MCF 10A (cell line): ENCODE data around the gene ACHE. TPM values are rescaled to one million over a fixed set of nuclear protein-coding genes. Genes with fewer than 3 reads are reported as not detected.

Experiments
- BruUV-seq: library from RNA; stranded (reverse); fragments of 400-500 nt; replicated peaks from 2 replicates; lab custom pipeline; 2021; lab: Mats Ljungman, UMichigan
- CTCF ChIA-PET: fragments of 300-600 bp; sonication (Branson Sonifier 250); formaldehyde crosslinking; extraction: SDS; loops from one replicate; lab custom pipeline; 2021; ENCODE audit warnings: antibody characterized with exemption, inconsistent platforms; lab: Yijun Ruan, JAX
- POLR2A ChIA-PET: fragments of 300-600, 350-650 bp; sonication (Branson Sonifier 250); formaldehyde crosslinking; extraction: SDS; loops from one replicate; lab custom pipeline; 2020; ENCODE audit warnings: antibody characterized with exemption, inconsistent platforms; lab: Yijun Ruan, JAX
- DNase-seq: peaks from one replicate; pipeline ENCODE4 v3.0.0-alpha.2; 2018; ENCODE audit not compliant: unreplicated experiment
- H3K27ac Mint-ChIP-seq: one replicate; pipeline ENCODE4 v1.8.0; 2022; ENCODE audit warnings: mild to moderate bottlenecking, low read depth, mixed read lengths; ENCODE audit not compliant: unreplicated experiment
- H3K27me3 Mint-ChIP-seq: one replicate; pipeline ENCODE4 v1.8.0; 2022; ENCODE audit warnings: mixed read lengths; ENCODE audit not compliant: insufficient read depth, unreplicated experiment
- H3K36me3 Mint-ChIP-seq: one replicate; pipeline ENCODE4 v1.8.0; 2022; ENCODE audit warnings: mild to moderate bottlenecking, moderate library complexity, mixed read lengths; ENCODE audit not compliant: insufficient read depth, unreplicated experiment
- H3K4me1 Mint-ChIP-seq: one replicate; pipeline ENCODE4 v1.8.0; 2022; ENCODE audit warnings: mixed read lengths; ENCODE audit not compliant: insufficient read depth, unreplicated experiment
- H3K4me3 Mint-ChIP-seq: one replicate; pipeline ENCODE4 v1.8.0; 2022; ENCODE audit warnings: mild to moderate bottlenecking, moderate library complexity, mixed read lengths; ENCODE audit not compliant: unreplicated experiment
- H3K9me3 Mint-ChIP-seq: one replicate; pipeline ENCODE4 v1.8.0; 2022; ENCODE audit warnings: mixed read lengths; ENCODE audit not compliant: unreplicated experiment
- CTCF ChIP-seq: fragments of 200-600 bp; IDR thresholded peaks from one replicate; pipeline ENCODE4 v1.8.0; 2022; ENCODE audit warnings: antibody characterized with exemption, mild to moderate bottlenecking; ENCODE audit not compliant: unreplicated experiment
- intact Hi-C: fragments of 100-400 bp; cut with micrococcal nuclease; formaldehyde crosslinking; loops from 2 replicates; pipeline ENCODE4 v1.14.1; 2022
- total RNA-seq: library from RNA; stranded (reverse); gene quantifications from 2 replicates; pipeline ENCODE4 v1.2.3, GENCODE V29; 2022

The ACHE gene
- total RNA-seq, 1 experiment from 2014 or later = 0.30 TPM

DNA sequence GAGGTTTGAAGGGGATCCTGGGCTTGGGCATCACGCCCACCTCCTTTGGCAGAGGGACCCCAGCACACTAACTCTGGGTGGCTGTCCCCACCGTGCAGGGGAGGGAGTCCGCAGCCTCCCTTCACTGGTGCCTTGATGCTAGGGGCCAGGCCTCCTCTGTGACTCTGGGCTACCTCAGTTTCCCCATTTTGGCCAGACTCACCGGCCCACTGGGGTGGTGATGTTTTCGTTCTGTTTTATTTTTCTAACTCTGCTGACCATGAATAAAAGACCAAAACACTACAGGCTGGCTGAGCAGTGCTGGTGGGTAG lies 29.0 kb downstream of the ACHE start:
- peak overlapping the region; percentile 85 for H3K4me3 Mint-ChIP-seq
- no peak for DNase-seq
- POLR2A ChIA-PET = interaction anchor here (0.7 to 2.1 kb wide), 15 partner anchors 9 to 1308 kb away, joined by 3 to 25 read pairs (median 3); partner anchors contain the start of genes FBXO24, LRCH4, MOSPD3 and POP7
- H3K9me3 Mint-ChIP-seq = no peaks in the 10 kb centered on the region
- TSS peak; percentile 77 for BruUV-seq
- peak overlapping the region; percentile 99 for H3K27ac Mint-ChIP-seq
- TF ChIP-seq CTCF = no peak
- intact Hi-C loops = no loop called here
- CTCF ChIA-PET = no interaction called here
- no peaks in the 10 kb centered on the region for H3K27me3 Mint-ChIP-seq
- peaks cover 4% of the 10 kb centered on the region for H3K4me1 Mint-ChIP-seq
- H3K36me3 Mint-ChIP-seq = peaks cover 66% of the 10 kb centered on the region

- ChIA-PET CTCF (interaction anchor here (0.6 kb wide), 1 partner anchor 13 kb away, joined by 4 read pairs; no protein-coding TSS in a partner anchor), POLR2A (interaction anchor here (0.7 to 3.7 kb wide), 18 partner anchors 9 to 1308 kb away, joined by 3 to 25 read pairs (median 6); partner anchors contain the start of genes FBXO24, LRCH4, MOSPD3 and POP7)
Observed at GRCh38 chr7:100865938-100866728, 29.6 kb downstream of the ACHE start.

DNA sequence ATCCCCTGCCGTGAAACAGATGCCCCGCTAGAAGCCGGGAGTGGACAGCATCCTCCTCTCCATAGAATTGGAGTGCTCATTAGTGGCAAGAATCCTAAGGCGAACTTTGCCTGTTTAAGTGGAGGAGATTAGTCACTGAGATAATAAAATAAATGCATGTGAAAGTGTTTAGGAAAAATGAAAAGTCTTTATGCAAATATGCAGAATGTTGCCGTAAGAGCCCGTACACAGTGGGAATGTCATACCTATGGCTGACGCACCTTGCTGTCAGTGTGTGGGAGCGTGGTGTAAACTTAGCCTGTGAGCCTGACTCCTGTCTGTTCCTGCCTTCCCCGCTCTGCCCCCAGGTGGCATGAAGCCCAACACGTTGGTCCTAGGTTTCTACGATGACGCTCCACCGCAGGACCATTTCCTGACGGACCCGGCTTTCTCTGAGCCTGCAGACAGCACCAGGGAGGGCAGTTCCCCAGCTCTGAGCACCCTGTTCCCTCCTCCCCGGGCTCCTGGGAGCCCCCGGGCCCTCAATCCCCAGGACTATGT lies 30.2 kb downstream of the ACHE start:
- Mint-ChIP-seq H3K36me3 (peaks cover 60% of the 10 kb centered on the region), H3K27me3 (no peaks in the 10 kb centered on the region), H3K27ac (peak overlapping the region; percentile 99), H3K4me3 (peak overlapping the region; percentile 85), H3K9me3 (no peaks in the 10 kb centered on the region), H3K4me1 (no peaks in the 10 kb centered on the region)
- intact Hi-C loops = no loop called here
- ChIA-PET POLR2A (interaction anchor here (0.7 to 3.7 kb wide), 7 partner anchors 10 to 353 kb away, joined by 3 to 19 read pairs (median 8); partner anchors contain the start of genes POP7, SLC12A9, SRRT and UFSP1), CTCF (no interaction called here)
- TF ChIP-seq CTCF = no peak
- DNase-seq = peak; percentile 95
- BruUV-seq = no TSS peak

More at GRCh38 chr7:100865938-100866728, 29.6 kb downstream of the ACHE start:
- Mint-ChIP-seq H3K9me3 (no peaks in the 10 kb centered on the region), H3K27me3 (no peaks in the 10 kb centered on the region), H3K27ac (peak overlapping the region; percentile 99), H3K4me1 (no peaks in the 10 kb centered on the region), H3K36me3 (peaks cover 60% of the 10 kb centered on the region), H3K4me3 (peak overlapping the region; percentile 85)
- peak; percentile 83 for DNase-seq
- no peak for TF ChIP-seq CTCF
- intact Hi-C loops = no loop called here
- no TSS peak for BruUV-seq

GRCh38 chr7:100864263-100864845 lies 31.3 kb downstream of the ACHE start:
- Mint-ChIP-seq H3K4me1 (no peaks in the 10 kb centered on the region), H3K36me3 (peaks cover 62% of the 10 kb centered on the region), H3K4me3 (no peak overlapping the region)

More at GRCh38 chr7:100864263-100864845, 31.3 kb downstream of the ACHE start:
- H3K9me3 Mint-ChIP-seq = no peaks in the 10 kb centered on the region
- no peaks in the 10 kb centered on the region for H3K27me3 Mint-ChIP-seq
- DNase-seq = no peak
- ChIA-PET POLR2A (interaction anchor here (0.7 to 3.7 kb wide), 4 partner anchors 11 to 354 kb away, joined by 3 to 19 read pairs (median 10); partner anchors contain the start of genes SLC12A9, SRRT and ZNHIT1), CTCF (interaction anchor here (0.6 kb wide), 2 partner anchors 10 to 13 kb away, joined by 3 read pairs; no protein-coding TSS in a partner anchor)
- no peak for TF ChIP-seq CTCF
- H3K27ac Mint-ChIP-seq = no peak overlapping the region
- intact Hi-C loops = no loop called here
- BruUV-seq = no TSS peak
